Activated B cell treated with CpG ODN at 0.5 μM for 24 hours (primary cell): ENCODE results near the gene ZNF19. TPM values are rescaled to one million over a fixed set of nuclear protein-coding genes. Genes with fewer than 3 reads are reported as not detected.

ENCODE experiments used
- ATAC-seq: fragments of 200-7000 bp; cut with Tn5 transposase; one replicate; pipeline ENCODE4 v1.10.0; 2021; ENCODE audit warnings: low read depth, mild to moderate bottlenecking, moderate library complexity
- CTCF ChIA-PET: fragments of 350-600 bp; sonication (Branson Sonifier 250); formaldehyde crosslinking; loops from one replicate; lab custom pipeline; 2021; ENCODE audit warnings: antibody characterized with exemption; lab: Charles Lee
- POLR2A ChIA-PET: fragments of 350-600 bp; sonication (Branson Sonifier 250); formaldehyde crosslinking; loops from one replicate; lab custom pipeline; 2021; ENCODE audit warnings: antibody characterized with exemption; lab: Charles Lee
- DNase-seq: peaks from one replicate; pipeline ENCODE4 v3.0.0; 2022
- H3K27ac Mint-ChIP-seq: one replicate; pipeline ENCODE4 v1.8.0; 2020; ENCODE audit warnings: mixed read lengths
- H3K27me3 Mint-ChIP-seq: one replicate; pipeline ENCODE4 v1.8.0; 2021; ENCODE audit warnings: mixed read lengths
- H3K36me3 Mint-ChIP-seq: one replicate; pipeline ENCODE4 v1.8.0; 2021; ENCODE audit warnings: low read depth, mixed read lengths
- H3K4me1 Mint-ChIP-seq: one replicate; pipeline ENCODE4 v1.8.0; 2021; ENCODE audit warnings: mixed read lengths
- H3K4me3 Mint-ChIP-seq: one replicate; pipeline ENCODE4 v1.8.0; 2020; ENCODE audit warnings: mild to moderate bottlenecking, mixed read lengths
- H3K9me3 Mint-ChIP-seq: one replicate; pipeline ENCODE4 v1.8.0; 2020; ENCODE audit warnings: mixed read lengths
- intact Hi-C: fragments of 100-400 bp; cut with micrococcal nuclease; formaldehyde crosslinking; loops from one replicate; pipeline ENCODE4 v1.15.1; 2024
- total RNA-seq: library from RNA; stranded (reverse); gene quantifications from 2 replicates; pipeline ENCODE4 v1.2.3, GENCODE V29; 2022
- TF ChIP-seq, protein P1 (sequence below): fragments of 200-600 bp; IDR thresholded peaks from one replicate; pipeline ENCODE4 v1.8.0; 2022; ENCODE audit warnings: antibody characterized with exemption, mild to moderate bottlenecking

Gene ZNF19
- total RNA-seq, 1 donor from 2014 or later = 10.5 TPM

DNA sequence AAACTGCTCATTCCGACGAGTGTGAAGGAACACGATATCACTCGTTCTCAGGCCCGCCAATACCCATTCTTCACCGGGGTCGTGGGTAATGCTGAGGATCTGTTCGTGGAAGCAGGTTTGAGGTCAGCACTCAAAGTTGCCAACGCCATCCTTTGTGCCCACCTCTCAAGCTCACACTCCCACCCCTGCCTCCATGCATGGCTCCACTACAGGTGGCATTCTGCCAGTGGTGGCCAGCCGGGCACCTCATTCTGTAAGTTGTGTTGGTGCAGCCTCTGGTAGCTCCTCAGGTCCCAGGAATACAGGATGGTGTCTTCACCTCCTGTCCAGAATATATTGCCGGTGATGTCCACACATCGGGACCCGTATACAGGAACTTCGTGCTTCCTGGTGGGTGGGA, 57.9 kb downstream of the ZNF19 start:
- ATAC-seq (no peak), DNase-seq (no peak)
- TF ChIP-seq, protein P1, sequence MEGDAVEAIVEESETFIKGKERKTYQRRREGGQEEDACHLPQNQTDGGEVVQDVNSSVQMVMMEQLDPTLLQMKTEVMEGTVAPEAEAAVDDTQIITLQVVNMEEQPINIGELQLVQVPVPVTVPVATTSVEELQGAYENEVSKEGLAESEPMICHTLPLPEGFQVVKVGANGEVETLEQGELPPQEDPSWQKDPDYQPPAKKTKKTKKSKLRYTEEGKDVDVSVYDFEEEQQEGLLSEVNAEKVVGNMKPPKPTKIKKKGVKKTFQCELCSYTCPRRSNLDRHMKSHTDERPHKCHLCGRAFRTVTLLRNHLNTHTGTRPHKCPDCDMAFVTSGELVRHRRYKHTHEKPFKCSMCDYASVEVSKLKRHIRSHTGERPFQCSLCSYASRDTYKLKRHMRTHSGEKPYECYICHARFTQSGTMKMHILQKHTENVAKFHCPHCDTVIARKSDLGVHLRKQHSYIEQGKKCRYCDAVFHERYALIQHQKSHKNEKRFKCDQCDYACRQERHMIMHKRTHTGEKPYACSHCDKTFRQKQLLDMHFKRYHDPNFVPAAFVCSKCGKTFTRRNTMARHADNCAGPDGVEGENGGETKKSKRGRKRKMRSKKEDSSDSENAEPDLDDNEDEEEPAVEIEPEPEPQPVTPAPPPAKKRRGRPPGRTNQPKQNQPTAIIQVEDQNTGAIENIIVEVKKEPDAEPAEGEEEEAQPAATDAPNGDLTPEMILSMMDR = no peak
- H3K9me3 Mint-ChIP-seq = peaks cover 7% of the 10 kb centered on the region
- H3K4me3 Mint-ChIP-seq = no peak overlapping the region
- H3K27ac Mint-ChIP-seq = no peak overlapping the region
- peaks cover 27% of the 10 kb centered on the region for H3K27me3 Mint-ChIP-seq
- H3K36me3 Mint-ChIP-seq = no peaks in the 10 kb centered on the region
- peaks cover 3% of the 10 kb centered on the region for H3K4me1 Mint-ChIP-seq
- ChIA-PET POLR2A (no interaction called here), CTCF (no interaction called here)
- intact Hi-C loops = no loop called here

DNA sequence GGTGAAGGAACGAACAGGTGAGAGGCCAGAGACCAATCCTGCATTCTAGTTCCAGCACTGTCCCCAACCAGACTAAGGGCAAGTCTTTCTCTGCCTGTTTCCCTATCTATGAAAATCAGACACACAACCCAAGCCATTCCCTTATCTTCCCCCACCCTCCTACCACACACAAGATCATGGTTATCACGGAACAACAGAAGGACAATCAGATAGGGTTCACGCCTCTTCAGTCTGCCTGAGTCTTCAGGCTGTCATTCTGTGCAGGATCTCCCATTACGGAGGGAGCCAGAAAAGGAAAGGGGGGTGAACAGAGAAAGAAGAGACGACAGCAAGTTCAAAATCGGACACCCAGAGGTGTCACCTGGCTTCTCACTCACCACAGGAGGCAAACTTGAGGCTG, 58.4 kb downstream of the ZNF19 start:
- no peaks in the 10 kb centered on the region for H3K36me3 Mint-ChIP-seq
- H3K9me3 Mint-ChIP-seq = peaks cover 7% of the 10 kb centered on the region
- TF ChIP-seq, protein P1 = no peak
- peaks cover 27% of the 10 kb centered on the region for H3K27me3 Mint-ChIP-seq
- no peak for ATAC-seq
- H3K27ac Mint-ChIP-seq = no peak overlapping the region
- DNase-seq = no peak
- no peak overlapping the region for H3K4me3 Mint-ChIP-seq
- intact Hi-C loops = no loop called here
- CTCF ChIA-PET = interaction anchor here (1.6 kb wide), 1 partner anchor 18 kb away, joined by 5 read pairs; no protein-coding TSS in a partner anchor
- H3K4me1 Mint-ChIP-seq = peaks cover 3% of the 10 kb centered on the region
- POLR2A ChIA-PET = no interaction called here

DNA sequence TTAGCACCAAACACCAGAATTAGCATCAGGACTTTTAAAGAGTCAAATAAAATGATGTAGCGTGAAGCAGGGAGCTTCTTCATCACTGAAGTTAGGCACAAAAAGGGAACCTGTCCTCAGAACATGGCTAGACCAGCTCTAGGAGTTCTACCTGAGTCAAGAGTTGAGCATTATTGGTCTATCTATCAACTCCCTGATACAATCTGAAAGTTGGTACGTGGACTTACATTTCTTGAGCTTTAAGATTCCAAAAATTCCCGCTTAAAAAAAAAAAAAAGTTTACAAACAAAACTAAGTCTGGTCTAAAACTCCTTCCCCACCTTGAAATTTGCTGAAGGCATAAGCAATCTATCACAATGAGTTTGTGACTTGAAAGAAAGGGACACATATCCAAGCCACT, 59.5 kb downstream of the ZNF19 start:
- Mint-ChIP-seq H3K36me3 (no peaks in the 10 kb centered on the region), H3K27me3 (peaks cover 36% of the 10 kb centered on the region), H3K4me1 (peaks cover 3% of the 10 kb centered on the region), H3K4me3 (no peak overlapping the region), H3K27ac (no peak overlapping the region), H3K9me3 (peaks cover 7% of the 10 kb centered on the region)
- no peak for ATAC-seq
- POLR2A ChIA-PET = no interaction called here
- CTCF ChIA-PET = interaction anchor here (1.6 kb wide), 1 partner anchor 17 kb away, joined by 5 read pairs; no protein-coding TSS in a partner anchor
- TF ChIP-seq, protein P1 = no peak
- DNase-seq = no peak
- intact Hi-C loops = no loop called here

DNA sequence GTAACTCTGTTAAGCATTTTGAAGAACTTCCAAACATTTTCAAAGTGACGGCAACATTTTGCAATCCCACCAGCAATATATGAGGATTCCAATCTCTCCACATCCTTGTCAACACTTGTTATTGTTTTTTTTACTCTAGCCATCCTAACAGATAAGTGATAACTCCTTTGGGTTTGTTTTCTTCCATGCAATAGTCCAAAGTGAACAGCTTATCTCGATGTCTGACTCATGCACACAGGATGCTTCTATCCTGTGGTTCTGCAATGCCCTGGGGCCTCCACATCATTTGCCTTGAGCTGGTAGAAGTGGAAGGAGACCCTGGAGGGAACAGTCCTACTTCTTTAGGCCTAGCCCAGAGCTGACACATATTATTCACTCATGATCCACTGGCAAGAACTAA, 60.2 kb downstream of the ZNF19 start:
- Mint-ChIP-seq H3K4me1 (peaks cover 3% of the 10 kb centered on the region), H3K36me3 (no peaks in the 10 kb centered on the region), H3K27ac (no peak overlapping the region), H3K9me3 (peaks cover 7% of the 10 kb centered on the region), H3K27me3 (peaks cover 41% of the 10 kb centered on the region), H3K4me3 (no peak overlapping the region)
- POLR2A ChIA-PET = no interaction called here
- TF ChIP-seq, protein P1 = no peak
- ATAC-seq (no peak), DNase-seq (no peak)
- intact Hi-C loops = no loop called here
- CTCF ChIA-PET = interaction anchor here (1.6 kb wide), 1 partner anchor 16 kb away, joined by 5 read pairs; no protein-coding TSS in a partner anchor

DNA sequence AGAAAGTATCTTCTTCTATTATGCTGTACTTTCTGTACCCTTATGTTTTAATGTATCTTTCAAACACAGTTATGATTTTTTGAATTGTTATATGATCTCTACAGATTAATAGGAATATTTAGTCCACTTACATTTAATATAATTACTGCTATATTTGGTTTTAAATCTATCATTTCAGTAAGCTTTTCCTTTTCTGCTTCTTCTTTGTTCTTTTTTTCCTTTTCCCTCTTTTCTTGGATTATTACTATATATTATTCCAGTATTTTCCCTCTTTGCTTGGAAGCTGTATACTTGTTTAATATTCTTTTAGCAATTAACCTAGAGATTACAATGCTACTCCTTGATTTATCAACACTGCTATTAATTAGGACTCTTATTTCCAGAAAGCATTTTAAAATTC, 60.7 kb downstream of the ZNF19 start:
- Mint-ChIP-seq H3K9me3 (peaks cover 7% of the 10 kb centered on the region), H3K4me3 (no peak overlapping the region), H3K4me1 (peaks cover 3% of the 10 kb centered on the region), H3K27ac (no peak overlapping the region), H3K27me3 (peaks cover 44% of the 10 kb centered on the region), H3K36me3 (no peaks in the 10 kb centered on the region)
- TF ChIP-seq, protein P1 = no peak
- intact Hi-C loops = no loop called here
- DNase-seq (no peak), ATAC-seq (no peak)
- ChIA-PET POLR2A (no interaction called here), CTCF (no interaction called here)
